SK-MEL-5 (cell line): Measurements from ENCODE around the gene LONRF3. TPM values are rescaled to one million over a fixed set of nuclear protein-coding genes. Genes with fewer than 3 reads are reported as not detected.
A peak's percentile ranks its signal among the peaks of the same experiment; 100 is the strongest.
"Not testable (repeated sequence)": the region's sequence is repeated elsewhere in the genome, so short reads cannot be mapped to it uniquely, and the experiment has no call there.

ENCODE experiments used
- DNase-seq: peaks from one replicate; pipeline ENCODE4 v3.0.0-alpha.2; 2016; ENCODE audit warnings: low read depth, low spot score
- in situ Hi-C: cut with HindIII; loops from 2 replicates; pipeline ENCODE4 v1.10.0; 2016; ENCODE audit warnings: low sequenced_read_pairs, high pct_unique_total_duplicates, low pct_unique_long_range_greater_than_20kb
- total RNA-seq: library from RNA; depleted of rRNA; stranded (reverse); fragments of >200 nt; shearing (Covaris generic); gene quantifications from 2 replicates; pipeline ENCODE4 v1.2.3, GENCODE V29; 2014

Gene LONRF3
- total RNA-seq, 1 experiment from 2014 or later: 2.4 TPM

GRCh38 chrX:119017077-119017476, 42.7 kb downstream of the LONRF3 start:
- in situ Hi-C loops: no loop called here
- no peak for DNase-seq

- in situ Hi-C loops: no loop called here
Measured at GRCh38 chrX:119025900-119026299, 51.5 kb downstream of the LONRF3 start.

GRCh38 chrX:119026344-119026743, 51.9 kb downstream of the LONRF3 start:
- DNase-seq, in situ Hi-C loops: not testable (repeated sequence)

More at GRCh38 chrX:119025900-119026299, 51.5 kb downstream of the LONRF3 start:
- no peak for DNase-seq

- in situ Hi-C loops, DNase-seq: not testable (repeated sequence)
Measured at GRCh38 chrX:119027960-119028732, 53.7 kb downstream of the LONRF3 start.

GRCh38 chrX:119028733-119029330, 54.4 kb downstream of the LONRF3 start:
- no peak for DNase-seq
- in situ Hi-C loops: no loop called here

- in situ Hi-C loops, DNase-seq: not testable (repeated sequence)
Measured at GRCh38 chrX:119029656-119030055, 55.2 kb downstream of the LONRF3 start.

- in situ Hi-C loops: no loop called here
Measured at GRCh38 chrX:119030990-119031389, 56.6 kb downstream of the LONRF3 start.

GRCh38 chrX:119036107-119037029, 62.0 kb downstream of the LONRF3 start:
- DNase-seq: no peak
- in situ Hi-C loops: no loop called here

More at GRCh38 chrX:119030990-119031389, 56.6 kb downstream of the LONRF3 start:
- no peak for DNase-seq

- no peak for DNase-seq
- in situ Hi-C loops: no loop called here
Measured at GRCh38 chrX:119040432-119040831, 66.0 kb downstream of the LONRF3 start.

- DNase-seq: peak; percentile 16
- in situ Hi-C loops: no loop called here
Measured at GRCh38 chrX:119041175-119041574, 66.8 kb downstream of the LONRF3 start.

GRCh38 chrX:119042040-119042439, 67.6 kb downstream of the LONRF3 start:
- in situ Hi-C loops: no loop called here
- DNase-seq: no peak

GRCh38 chrX:119042996-119043395, 68.6 kb downstream of the LONRF3 start:
- no peak for DNase-seq
- in situ Hi-C loops: no loop called here

GRCh38 chrX:119045884-119046283, 71.5 kb downstream of the LONRF3 start:
- no peak for DNase-seq
- in situ Hi-C loops: no loop called here

GRCh38 chrX:119055687-119056086, 81.3 kb downstream of the LONRF3 start:
- DNase-seq: no peak
- in situ Hi-C loops: no loop called here

GRCh38 chrX:119062750-119063374, 88.4 kb downstream of the LONRF3 start:
- DNase-seq: no peak
- in situ Hi-C loops: no loop called here

- in situ Hi-C loops: no loop called here
- no peak for DNase-seq
Measured at GRCh38 chrX:119063428-119063827, 89.0 kb downstream of the LONRF3 start.

GRCh38 chrX:119067023-119067739, 92.8 kb downstream of the LONRF3 start:
- in situ Hi-C loops: no loop called here
- DNase-seq: peak; percentile 71
